ENCODE results near the gene RPS6KA1. TPM values are rescaled to one million over a fixed set of nuclear protein-coding genes. Genes with fewer than 3 reads are reported as not detected.

Gene RPS6KA1
- total and polyA plus RNA-seq, 9 of the 15 experiments (the other 6 are each of a cell fraction or from before 2014, with no cell fraction given): 2.4 to 61.0 (median 35.5) TPM

DNA sequence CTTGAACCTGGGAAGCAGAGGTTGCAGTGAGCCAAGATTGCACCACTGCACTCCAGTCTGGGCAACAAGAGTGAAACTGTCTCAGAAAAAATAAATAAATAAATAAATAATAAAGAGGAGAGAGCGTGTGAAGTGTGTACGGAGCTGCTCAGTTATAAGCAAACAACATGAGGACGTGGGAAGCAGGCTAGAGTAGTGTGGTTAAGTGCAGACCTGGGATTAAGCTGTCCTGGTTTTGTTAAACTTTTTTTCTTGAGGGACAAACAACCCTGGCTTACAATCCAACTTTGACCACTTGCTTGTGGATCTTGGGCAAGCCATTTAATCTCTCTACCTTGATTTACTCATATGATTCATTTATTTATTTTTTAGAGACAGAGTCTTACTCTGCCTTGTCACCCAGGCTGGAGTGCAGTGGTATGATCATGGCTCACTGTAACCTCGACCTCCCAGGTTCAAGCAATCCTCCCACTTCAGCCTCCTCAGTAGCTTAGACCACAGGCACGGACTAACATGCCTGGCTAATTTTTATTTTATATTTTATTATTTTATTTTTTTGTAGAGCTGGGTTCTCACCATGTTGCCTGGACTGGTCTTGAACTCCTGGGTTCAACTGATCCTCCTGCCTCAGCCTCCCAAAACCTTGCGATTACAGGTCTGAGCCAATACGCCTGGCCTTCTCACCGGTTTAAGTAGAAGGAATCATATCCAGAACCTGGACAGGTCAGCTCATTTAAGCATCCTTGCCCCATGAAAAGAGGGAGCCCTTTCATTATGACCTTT lies 52.7 kb downstream of the RPS6KA1 start (continued):
- TF ChIP-seq RAD21 (CRISPR knock-in tag; conservative IDR thresholded peaks at IDR 0.05 in 1 of 2, IDR thresholded peaks at IDR 0.05 in 1 of 2) (no peak), FOXA1 (IDR thresholded peaks at IDR 0.05; ENCODE audit: borderline replicate concordance) (no peak), MXI1 (IDR thresholded peaks at IDR 0.05; ENCODE audit: low read depth, low read length) (no peak), ZKSCAN3 (CRISPR knock-in tag; IDR thresholded peaks at IDR 0.05) (no peak)

DNA sequence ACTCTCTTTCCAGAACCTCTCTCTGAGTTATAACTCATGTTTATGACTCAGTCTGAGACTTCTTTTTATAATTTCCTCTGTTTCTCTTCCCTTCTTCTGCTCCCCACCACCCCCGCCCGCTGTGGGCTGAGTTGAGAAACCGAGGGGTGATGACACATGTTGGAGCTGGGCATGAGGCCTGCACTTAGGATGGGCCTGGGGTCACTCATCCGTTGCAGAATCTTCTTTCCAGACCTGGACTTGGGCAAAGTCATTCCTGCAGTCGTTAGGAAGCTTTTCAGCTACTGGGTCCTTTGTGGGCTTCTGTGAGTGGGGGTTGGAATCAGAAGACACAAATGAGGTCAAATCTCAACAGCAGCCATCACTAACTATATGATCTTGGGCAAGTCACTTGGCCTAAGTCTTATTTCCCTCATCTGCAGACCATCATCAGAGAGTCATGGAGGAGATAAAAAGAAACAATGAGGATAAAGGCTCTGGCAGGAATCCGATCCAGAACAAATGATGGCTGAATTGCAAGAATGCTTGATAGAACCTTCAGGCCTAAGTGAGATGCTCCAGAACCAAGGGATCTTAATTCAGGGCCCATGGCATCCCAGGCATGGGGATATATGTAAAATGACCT lies 53.4 kb downstream of the RPS6KA1 start:
- peaks cover 0 to 7% of the 10 kb centered on the region in 2 experiments; a peak in 1 of 5 replicates for H3K4me1 ChIP-seq (replicated peaks in 1 of 2; ENCODE audit: control insufficient read depth in 2 of 2, insufficient read depth in 2 of 2, low read length in 2 of 2)
- no peaks in the 10 kb centered on the region for H3K27me3 ChIP-seq (ENCODE audit: control insufficient read depth in 2 of 2, insufficient read depth in 2 of 2, low read length in 2 of 2)
- H3K79me2 ChIP-seq (ENCODE audit: control insufficient read depth, insufficient read depth, low read length): no peaks in the 10 kb centered on the region
- ChIA-PET POLR2A (interaction anchor here (0.6 to 1.4 kb wide), 5 partner anchors 9 to 115 kb away, joined by 3 to 6 read pairs (median 3); no protein-coding TSS in a partner anchor), CTCF (ENCODE audit: low intra/inter-chr PET ratio) (interaction anchor here (0.7 kb wide), 1 partner anchor 206 kb away, joined by 3 read pairs; no protein-coding TSS in a partner anchor)
- no peaks in the 10 kb centered on the region for H4K20me1 ChIP-seq (replicated peaks; ENCODE audit: control insufficient read depth, insufficient read depth, low read length)
- intact Hi-C loops (cut with micrococcal nuclease) (loop anchor here (5.0 kb wide), 1 partner anchor 81 kb away; no protein-coding TSS in a partner anchor), in situ Hi-C loops (cut with MboI) (no loop called here)
- ATAC-seq (no peak), FAIRE-seq (no peak), DNase-seq (ENCODE audit: extremely low read depth in 1 of 4, low spot score in 3 of 4) (no peak)
- H3K27ac ChIP-seq (ENCODE audit: extremely low read depth, low read depth, low read length): no peak overlapping the region
- 58% methylated on average over 6 of the region's 6 CpGs for WGBS (ENCODE audit: insufficient coverage, low coverage, missing lambda C conversion rate)
- no peak overlapping the region for H3K4me2 ChIP-seq (ENCODE audit: insufficient read depth, low read length)
- no peaks in the 10 kb centered on the region for H3K9me3 ChIP-seq (replicated peaks; ENCODE audit: control insufficient read depth, insufficient read depth, low read depth, low read length)
- TF ChIP-seq ZNF778 (CRISPR knock-in tag; IDR thresholded peaks at IDR 0.05): no peak
- no peaks in the 10 kb centered on the region for H3K9me1 ChIP-seq (ENCODE audit: control insufficient read depth, insufficient read depth, low read length)
- no peaks in the 10 kb centered on the region for H3K36me3 ChIP-seq (ENCODE audit: control insufficient read depth, insufficient read depth, low read length)
- BruUV-seq (replicated peaks): no TSS peak
- H3K4me3 ChIP-seq: no peak overlapping the region
- no peak overlapping the region for H2AFZ ChIP-seq (ENCODE audit: low read depth, low read length)
- H3K9ac ChIP-seq (ENCODE audit: insufficient read depth in 1 of 2, low read depth in 2 of 2, low read length in 2 of 2): no peak overlapping the region
